GM21526 (cell line): ENCODE results near the gene HOTAIR.

ENCODE experiments used
- ATAC-seq: cut with Tn5 transposase; IDR thresholded peaks from one replicate; pipeline ENCODE4 v1.9.1; 2021; ENCODE audit warnings: moderate library complexity; ENCODE audit not compliant: unreplicated experiment, low FRiP score

Gene HOTAIR

GRCh38 chr12:54000116-54001114 is 25.7 kb upstream of the HOTAIR start, which contains the start of gene HOXC9:
Gene HOXC9, plus strand, starts transcription at chr12:54000161. Its CDS starts 28 bp downstream, at chr12:54000189.
- ATAC-seq: no peak

GRCh38 chr12:53999559-54000115 is 24.9 kb upstream of the HOTAIR start:
- no peak for ATAC-seq

- no peak for ATAC-seq
Measured at GRCh38 chr12:53998900-53999236, 24.1 kb upstream of the HOTAIR start.

GRCh38 chr12:53998110-53998899 is 23.6 kb upstream of the HOTAIR start:
- ATAC-seq: no peak

GRCh38 chr12:53997204-53998109 is 22.7 kb upstream of the HOTAIR start:
- no peak for ATAC-seq

- no peak for ATAC-seq
Measured at GRCh38 chr12:53996240-53997203, 21.8 kb upstream of the HOTAIR start.

- no peak for ATAC-seq
Measured at GRCh38 chr12:53995378-53996239, 20.9 kb upstream of the HOTAIR start.

- no peak for ATAC-seq
Measured at GRCh38 chr12:53995002-53995377, 20.2 kb upstream of the HOTAIR start.

- ATAC-seq: no peak
Measured at GRCh38 chr12:53994264-53995001, 19.7 kb upstream of the HOTAIR start.

GRCh38 chr12:53994009-53994263 is 19.2 kb upstream of the HOTAIR start:
- no peak for ATAC-seq

- ATAC-seq: no peak
Measured at GRCh38 chr12:53993162-53994008, 18.6 kb upstream of the HOTAIR start.

- no peak for ATAC-seq
Measured at GRCh38 chr12:53992377-53992889, 17.7 kb upstream of the HOTAIR start.

GRCh38 chr12:53991077-53991460 is 16.3 kb upstream of the HOTAIR start:
- ATAC-seq: no peak

- no peak for ATAC-seq
Measured at GRCh38 chr12:53990311-53991076, 15.7 kb upstream of the HOTAIR start.

- no peak for ATAC-seq
Measured at GRCh38 chr12:53989227-53990113, 14.7 kb upstream of the HOTAIR start.
